Fibroblast of mammary gland (primary cell): ENCODE measurements around the gene PRH2.

Experiments used
- DNase-seq: peaks from one replicate; pipeline ENCODE4 v3.0.0-alpha.2; 2010; ENCODE audit warnings: low read depth
- H3K4me3 ChIP-seq: 2 replicates; pipeline ENCODE4 v1.5.1; 2011; ENCODE audit warnings: low read depth, mild to moderate bottlenecking, low read length, moderate library complexity; ENCODE audit not compliant: control insufficient read depth
- CTCF ChIP-seq: conservative IDR thresholded peaks from 2 replicates; pipeline ENCODE4 v1.5.1; 2011; ENCODE audit warnings: low read depth, low read length, inconsistent platforms; ENCODE audit not compliant: control insufficient read depth, insufficient read depth

Gene PRH2

GRCh38 chr12:10936506-10936905 is 7.5 kb downstream of the PRH2 start:
- no peak for TF ChIP-seq CTCF
- no peak overlapping the region for H3K4me3 ChIP-seq
- no peak for DNase-seq

- DNase-seq, result no peak
- no peak for TF ChIP-seq CTCF
- no peak within 1 kb of the TSS for H3K4me3 ChIP-seq
Measured at GRCh38 chr12:10939163-10939562, 10.1 kb downstream of the PRH2 start, which contains the start of gene TAS2R14. Gene TAS2R14, minus strand, starts transcription at chr12:10939263. Its CDS starts 56 bp downstream, at chr12:10939207.

- TF ChIP-seq CTCF, result no peak
- H3K4me3 ChIP-seq, result no peak overlapping the region
- DNase-seq, result peak; percentile 69
Measured at GRCh38 chr12:10940389-10940788, 11.4 kb downstream of the PRH2 start.

- no peak for TF ChIP-seq CTCF
- no peak overlapping the region for H3K4me3 ChIP-seq
- DNase-seq, result no peak
Measured at GRCh38 chr12:10941369-10941768, 12.3 kb downstream of the PRH2 start.

GRCh38 chr12:10941916-10942607 is 13.0 kb downstream of the PRH2 start:
- no peak for DNase-seq
- no peak overlapping the region for H3K4me3 ChIP-seq
- no peak for TF ChIP-seq CTCF

GRCh38 chr12:10943167-10943566 is 14.1 kb downstream of the PRH2 start:
- no peak for TF ChIP-seq CTCF
- DNase-seq, result no peak
- H3K4me3 ChIP-seq, result no peak overlapping the region

GRCh38 chr12:10952645-10953044 is 23.6 kb downstream of the PRH2 start:
- TF ChIP-seq CTCF, result no peak
- DNase-seq, result no peak
- no peak overlapping the region for H3K4me3 ChIP-seq
